ENCODE data around the gene MUC5AC.

The MUC5AC gene

DNA sequence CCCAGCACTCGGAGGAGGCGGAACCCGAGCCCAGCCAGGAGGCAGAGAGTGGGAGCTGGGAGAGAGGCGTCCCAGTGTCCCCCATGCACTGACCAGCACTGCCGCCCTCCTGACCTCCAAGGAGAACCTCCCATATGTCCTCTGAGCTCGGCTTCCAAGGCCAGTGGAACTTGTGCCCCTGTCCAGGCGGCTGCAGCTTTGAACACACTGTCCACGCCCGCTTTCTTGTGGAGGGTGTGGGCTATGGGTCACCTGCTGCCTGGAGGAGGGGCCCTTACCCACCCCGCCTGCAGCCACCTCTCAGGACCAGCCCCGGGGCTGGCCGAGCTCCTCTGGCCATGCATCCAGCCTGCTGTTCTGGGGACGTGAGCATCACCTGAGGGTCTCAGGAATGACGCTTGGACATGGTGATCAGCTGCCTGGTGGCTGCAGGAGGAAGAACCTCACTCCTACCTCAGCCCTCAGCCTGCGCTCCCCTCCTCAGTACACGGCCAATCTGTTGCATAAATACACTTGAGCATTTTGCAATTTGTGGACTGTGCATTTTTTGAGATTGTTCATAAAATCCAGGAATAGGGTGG is 42.9 kb downstream of the MUC5AC start:
- H3K27ac ChIP-seq: no peak overlapping the region
- TF ChIP-seq, protein P1, sequence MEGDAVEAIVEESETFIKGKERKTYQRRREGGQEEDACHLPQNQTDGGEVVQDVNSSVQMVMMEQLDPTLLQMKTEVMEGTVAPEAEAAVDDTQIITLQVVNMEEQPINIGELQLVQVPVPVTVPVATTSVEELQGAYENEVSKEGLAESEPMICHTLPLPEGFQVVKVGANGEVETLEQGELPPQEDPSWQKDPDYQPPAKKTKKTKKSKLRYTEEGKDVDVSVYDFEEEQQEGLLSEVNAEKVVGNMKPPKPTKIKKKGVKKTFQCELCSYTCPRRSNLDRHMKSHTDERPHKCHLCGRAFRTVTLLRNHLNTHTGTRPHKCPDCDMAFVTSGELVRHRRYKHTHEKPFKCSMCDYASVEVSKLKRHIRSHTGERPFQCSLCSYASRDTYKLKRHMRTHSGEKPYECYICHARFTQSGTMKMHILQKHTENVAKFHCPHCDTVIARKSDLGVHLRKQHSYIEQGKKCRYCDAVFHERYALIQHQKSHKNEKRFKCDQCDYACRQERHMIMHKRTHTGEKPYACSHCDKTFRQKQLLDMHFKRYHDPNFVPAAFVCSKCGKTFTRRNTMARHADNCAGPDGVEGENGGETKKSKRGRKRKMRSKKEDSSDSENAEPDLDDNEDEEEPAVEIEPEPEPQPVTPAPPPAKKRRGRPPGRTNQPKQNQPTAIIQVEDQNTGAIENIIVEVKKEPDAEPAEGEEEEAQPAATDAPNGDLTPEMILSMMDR (IDR thresholded peaks at IDR 0.05): no peak
- no peak for TF ChIP-seq ZFX (IDR thresholded peaks at IDR 0.05; ENCODE audit: borderline replicate concordance)

DNA sequence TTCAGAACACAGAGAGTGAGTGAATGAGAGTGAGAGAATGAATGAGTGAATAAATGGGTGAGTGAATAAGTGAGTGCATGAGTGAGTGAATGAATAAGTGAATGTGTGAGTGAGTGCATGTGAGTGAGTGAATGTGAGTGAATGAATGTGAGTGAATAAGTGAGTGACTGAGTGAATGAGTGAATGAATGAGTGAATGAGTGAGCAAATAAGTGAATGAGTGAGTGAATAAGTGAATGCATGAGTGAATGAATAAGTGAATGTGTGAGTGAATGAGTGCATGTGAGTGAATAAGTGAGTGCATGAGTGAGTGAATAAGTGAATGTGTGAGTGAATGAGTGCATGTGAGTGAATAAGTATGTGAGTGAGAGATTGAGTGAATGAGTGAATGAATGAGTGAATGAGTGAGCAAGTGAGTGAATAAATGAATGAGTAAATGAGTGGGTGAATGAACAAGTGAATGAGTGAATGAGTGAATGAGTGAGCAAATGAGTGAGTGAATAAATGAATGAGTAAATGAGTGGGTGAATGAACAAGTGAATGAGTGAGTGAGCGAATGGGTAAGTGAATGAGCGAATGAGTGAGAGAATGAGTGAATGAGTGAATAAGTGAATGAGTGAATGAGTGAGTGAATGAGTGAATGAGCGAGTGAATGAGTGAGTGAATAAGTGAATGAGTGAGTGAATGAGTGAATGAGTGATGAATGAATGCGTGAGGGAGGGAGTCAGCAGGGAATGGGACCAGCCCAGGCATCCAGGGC is 43.8 kb downstream of the MUC5AC start:
- H3K27ac ChIP-seq: no peak overlapping the region
- TF ChIP-seq, protein P1 (IDR thresholded peaks at IDR 0.05): no peak
- TF ChIP-seq ZFX (IDR thresholded peaks at IDR 0.05; ENCODE audit: borderline replicate concordance): no peak

DNA sequence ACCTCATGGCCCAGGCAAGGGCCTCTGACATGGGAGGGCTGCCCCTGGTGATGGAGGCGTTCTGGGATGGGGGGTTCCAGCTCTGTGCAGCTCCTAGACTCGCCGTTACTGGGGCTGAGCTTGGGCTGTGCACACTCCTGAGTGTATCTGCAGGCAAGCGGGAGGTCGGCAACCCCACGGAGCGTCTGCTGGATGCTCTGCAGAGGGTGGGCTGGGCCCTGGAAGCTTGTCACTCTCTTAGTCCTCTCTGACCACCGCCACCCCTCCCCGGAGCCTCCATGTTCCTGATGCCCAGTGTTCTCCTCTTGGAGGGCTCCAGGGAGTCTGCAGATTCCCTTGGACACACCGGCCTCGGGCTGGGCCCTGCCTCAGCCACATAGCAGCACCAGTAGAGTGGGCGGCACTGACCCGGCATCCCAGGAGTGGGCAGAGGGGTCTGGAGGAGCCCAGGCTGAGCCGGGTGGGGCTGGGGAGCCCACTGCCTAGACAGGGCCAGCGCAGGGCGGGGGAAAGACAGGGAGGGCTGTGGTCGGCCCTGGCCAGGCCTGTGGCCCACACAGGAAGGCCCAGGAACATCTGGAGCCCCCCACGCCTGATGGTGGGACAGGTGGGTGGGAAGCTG is 44.5 kb downstream of the MUC5AC start:
- no peak for TF ChIP-seq ZFX (IDR thresholded peaks at IDR 0.05; ENCODE audit: borderline replicate concordance)
- no peak overlapping the region for H3K27ac ChIP-seq

DNA sequence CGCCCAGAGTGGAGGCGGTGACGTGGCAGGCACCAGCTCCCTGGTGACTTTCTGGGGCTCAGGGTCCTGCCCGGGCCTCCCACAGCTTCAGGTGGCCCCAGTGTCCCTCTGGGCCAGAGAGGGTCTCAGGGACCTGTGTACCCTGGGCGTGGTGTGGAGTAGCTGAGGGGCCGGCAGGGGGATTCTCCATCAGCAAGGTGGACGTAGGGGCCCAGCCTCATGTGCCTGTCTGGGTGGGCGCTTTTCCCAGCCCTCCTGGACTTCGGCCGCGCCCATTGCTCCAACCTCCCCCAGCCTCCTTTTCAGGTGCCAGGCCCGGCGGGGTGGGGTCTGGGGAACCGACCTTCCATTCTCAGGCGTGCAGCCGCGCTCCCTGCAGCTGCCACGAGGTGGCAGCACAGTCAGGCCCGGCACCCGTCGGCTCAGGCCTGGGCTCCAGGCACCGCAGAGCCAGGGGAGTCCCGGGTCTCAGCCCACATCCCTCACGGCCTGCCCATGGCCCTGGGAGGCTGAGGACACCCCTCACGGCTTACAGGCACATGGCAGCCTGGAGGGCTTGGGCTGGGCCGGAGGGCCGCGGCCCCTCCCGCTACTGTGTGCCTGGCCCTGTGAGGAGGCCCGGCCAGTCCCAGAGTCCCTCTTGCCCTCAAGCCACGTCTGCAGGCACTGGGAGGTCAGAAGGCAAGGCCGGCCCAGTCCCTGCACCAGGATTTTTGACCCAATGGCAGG is 45.2 kb downstream of the MUC5AC start:
- no peak overlapping the region for H3K27ac ChIP-seq
- TF ChIP-seq, protein P1 (IDR thresholded peaks at IDR 0.05): peak; percentile 96
- TF ChIP-seq ZFX (IDR thresholded peaks at IDR 0.05; ENCODE audit: borderline replicate concordance): no peak

DNA sequence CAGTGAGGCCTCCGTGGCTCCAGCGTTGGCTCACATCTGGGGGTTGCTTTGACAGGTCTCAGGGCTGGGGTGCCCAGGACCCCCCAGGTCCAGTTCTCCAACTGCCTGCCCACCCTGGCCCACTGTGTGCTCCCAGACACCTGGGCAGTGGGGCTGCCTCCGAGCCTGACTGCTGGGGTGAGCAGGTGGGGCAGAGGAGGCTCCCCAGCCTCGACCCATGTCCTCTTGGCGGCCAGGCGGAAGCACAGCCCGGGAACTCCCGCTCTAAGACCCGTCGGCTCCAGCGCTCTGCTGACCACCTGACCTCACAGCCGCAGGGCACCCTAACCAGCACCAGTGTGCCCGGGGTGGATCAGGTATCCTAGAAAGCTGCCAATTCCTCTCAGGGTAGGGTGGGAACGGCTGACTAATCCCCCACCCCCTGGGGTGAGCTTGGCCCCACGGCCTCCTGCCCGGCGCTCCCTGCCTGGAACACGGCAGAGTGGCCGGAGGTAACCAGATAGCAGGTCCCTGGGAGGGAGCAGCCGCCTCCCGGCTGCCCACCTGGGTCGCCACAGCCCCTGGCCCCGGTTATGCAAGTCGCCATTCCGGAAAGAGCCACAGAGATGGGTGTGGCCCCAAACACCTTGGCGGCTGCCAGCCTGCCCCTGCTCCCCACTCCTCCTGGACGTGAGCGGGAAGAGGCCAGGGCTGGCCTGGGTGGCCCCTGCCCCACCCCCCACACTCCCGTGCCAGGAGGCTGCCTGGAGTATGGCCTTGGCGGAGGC is 45.9 kb downstream of the MUC5AC start:
- TF ChIP-seq, protein P1 (IDR thresholded peaks at IDR 0.05): no peak
- TF ChIP-seq ZFX (IDR thresholded peaks at IDR 0.05; ENCODE audit: borderline replicate concordance): no peak
- no peak overlapping the region for H3K27ac ChIP-seq

DNA sequence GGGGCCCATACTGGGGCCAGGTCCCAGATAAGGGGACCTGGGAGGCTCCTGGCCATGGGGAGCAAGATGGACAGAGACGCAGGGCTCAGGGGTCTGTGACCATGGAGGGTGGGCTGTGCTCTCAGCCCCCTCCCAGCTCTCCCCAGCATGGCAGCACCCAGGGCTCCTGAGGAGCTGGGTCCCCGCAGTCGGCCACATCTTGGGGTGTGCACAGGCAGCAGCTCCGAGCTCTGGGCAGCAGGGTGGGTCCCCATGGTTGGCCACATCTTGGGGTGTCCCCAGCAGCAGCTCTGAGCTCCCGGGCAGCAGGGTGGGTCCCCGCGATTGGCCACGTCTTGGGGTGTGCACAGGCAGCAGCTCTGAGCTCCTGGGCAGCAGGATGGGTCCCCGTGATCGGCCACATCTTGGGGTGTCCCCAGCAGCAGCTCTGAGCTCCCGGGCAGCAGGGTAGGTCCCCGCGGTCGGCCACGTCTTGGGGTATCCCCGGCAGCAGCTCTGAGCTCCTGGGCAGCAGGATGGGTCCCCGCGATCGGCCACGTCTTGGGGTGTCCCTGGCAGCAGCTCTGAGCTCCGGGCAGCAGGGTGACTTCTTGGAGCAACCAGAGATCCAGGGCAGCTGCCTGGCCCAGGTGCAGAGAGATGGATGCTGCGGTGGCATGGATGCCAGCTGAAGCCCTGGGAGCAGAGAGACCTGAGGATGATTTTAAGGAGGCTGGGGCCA is 46.8 kb downstream of the MUC5AC start:
- no peak overlapping the region for H3K27ac ChIP-seq
- no peak for TF ChIP-seq ZFX (IDR thresholded peaks at IDR 0.05; ENCODE audit: borderline replicate concordance)
- TF ChIP-seq, protein P1 (IDR thresholded peaks at IDR 0.05): no peak
